ENCODE measurements around the gene CTXN1.
"Not testable (repeated sequence)": the region's sequence is repeated elsewhere in the genome, so short reads cannot be mapped to it uniquely, and the experiment has no call there.

The CTXN1 gene

GRCh38 chr19:7926021-7926726, at the start of gene CTXN1:
Gene CTXN1 (minus strand): TSS chr19:7926135. CDS start chr19:7925538, 597 bp downstream.
- peak; percentile 77 for DNase-seq

DNA sequence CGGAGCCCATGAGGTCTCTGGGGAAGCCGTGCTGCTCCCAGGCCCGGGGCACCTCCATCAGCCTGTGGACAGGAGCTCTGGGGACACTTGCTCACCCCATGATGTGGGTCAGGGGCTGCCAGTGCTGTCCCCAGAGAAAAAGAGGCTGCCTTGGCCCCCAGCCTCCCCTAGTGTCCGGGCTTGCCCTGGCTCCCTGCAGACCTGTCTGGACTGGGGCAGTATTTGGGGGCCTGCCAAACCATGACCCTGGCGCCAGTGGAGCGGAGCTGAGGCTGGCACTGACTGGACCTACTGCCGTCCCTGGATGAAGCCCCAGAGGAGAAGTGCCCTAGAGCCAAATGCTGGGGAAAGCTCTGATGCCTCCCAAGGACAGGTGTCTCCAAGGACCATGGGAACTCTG, 49.1 kb upstream of the CTXN1 start:
- no peak for DNase-seq

DNA sequence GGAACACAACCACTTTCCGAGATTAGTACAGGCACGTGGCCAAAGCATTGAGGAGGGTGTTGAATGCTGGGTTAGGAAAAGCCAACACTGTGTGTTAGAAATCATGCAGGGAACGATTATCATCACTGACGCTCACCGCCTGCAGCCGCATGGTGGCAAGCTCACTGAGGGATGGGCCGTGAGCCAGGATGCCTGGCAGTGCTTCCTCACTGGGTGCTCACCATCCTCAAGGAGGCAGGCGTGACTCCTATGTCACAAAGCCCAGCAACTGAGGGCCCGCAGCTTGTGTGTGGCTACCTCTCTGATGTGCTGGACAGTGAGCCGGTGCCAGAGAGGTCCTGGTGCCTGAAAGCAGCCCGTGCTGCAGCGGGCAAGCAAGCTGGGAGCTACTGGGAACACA, 47.9 kb upstream of the CTXN1 start:
- DNase-seq, result no peak

- DNase-seq, result no peak
Observed at GRCh38 chr19:7971553-7972520, 45.9 kb upstream of the CTXN1 start.

DNA sequence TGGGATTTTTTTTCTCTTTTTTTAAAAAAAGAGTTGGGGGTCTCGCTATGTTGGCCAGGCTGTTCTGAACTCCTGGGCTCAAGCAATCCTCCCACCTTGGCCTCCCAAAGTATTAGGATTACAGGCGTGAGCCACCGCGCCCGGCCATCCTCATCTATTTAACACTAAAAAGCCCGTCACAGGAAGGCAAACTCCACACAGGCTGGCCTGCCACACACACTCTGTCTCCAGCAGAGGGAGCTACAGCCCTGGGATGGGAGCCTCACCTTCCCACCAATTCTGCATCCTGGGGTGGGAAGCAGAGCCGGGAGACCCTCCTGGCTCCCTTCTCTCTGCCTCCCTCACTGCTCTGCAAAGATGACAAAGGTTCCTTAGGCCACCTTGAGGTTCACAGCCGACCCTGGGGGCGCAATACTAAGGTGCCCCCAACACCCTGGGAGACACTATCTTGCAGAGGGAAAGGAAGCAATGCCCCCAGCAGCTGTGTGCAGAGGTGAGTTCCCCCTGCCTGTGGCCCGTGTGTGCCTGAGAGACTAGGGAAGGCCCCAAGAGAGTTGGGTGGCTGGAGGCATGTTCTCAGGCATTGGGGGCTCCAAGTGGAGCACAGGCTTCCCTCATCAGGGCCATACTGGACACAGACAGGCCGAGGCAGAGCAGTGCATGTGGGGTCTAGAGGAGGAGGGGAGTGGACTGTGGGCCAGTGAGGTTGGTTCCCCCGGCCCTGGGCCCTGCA, 44.9 kb upstream of the CTXN1 start:
- no peak for DNase-seq

- DNase-seq, result no peak
Observed at GRCh38 chr19:7969555-7969939, 43.6 kb upstream of the CTXN1 start.

DNA sequence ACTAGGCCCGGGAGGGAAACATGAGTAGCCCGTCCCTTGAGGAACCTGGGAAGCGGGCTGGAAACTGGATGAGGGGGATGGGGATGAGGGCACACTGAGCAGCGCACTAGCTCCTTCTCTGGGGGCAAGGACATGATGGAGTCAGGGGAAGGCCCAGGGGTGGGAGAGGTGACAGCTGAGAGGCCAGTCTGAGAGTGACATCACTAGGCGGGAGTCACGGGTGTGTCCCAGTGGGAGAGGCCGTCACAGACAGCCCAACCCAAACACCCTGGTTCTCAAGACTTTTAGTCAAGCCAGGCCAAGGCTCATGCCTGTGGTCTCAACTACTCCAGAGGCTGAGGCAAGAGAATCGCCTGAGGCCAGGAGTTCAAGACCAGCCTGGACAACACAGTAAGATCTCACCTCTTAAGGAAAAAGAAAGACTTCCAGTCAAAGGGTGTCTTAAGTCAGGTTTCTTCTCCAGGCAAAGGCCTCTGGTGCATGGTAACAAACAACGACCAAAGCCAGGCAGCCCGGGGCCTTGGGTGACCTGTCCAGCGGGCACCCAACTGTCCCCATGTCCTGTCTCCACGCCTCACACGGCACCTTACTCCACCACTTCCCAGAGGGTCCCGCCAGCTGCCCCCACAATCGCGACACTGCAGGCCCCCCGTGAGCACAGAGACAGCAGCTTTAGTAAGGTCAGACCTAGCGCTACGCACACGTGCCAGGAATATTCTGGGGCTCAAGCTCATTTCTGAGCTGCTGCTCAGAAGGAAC, 43.0 kb upstream of the CTXN1 start:
- DNase-seq, result no peak

GRCh38 chr19:7968008-7968795, 42.3 kb upstream of the CTXN1 start:
- DNase-seq, result no peak

- no peak for DNase-seq
Observed at GRCh38 chr19:7965921-7966665, 40.2 kb upstream of the CTXN1 start.

- no peak for DNase-seq
Observed at GRCh38 chr19:7965259-7965841, 39.4 kb upstream of the CTXN1 start.

- no peak for DNase-seq
Observed at GRCh38 chr19:7963566-7963965, 37.6 kb upstream of the CTXN1 start.

- DNase-seq, result no peak
Observed at GRCh38 chr19:7962644-7963268, 36.8 kb upstream of the CTXN1 start.

DNA sequence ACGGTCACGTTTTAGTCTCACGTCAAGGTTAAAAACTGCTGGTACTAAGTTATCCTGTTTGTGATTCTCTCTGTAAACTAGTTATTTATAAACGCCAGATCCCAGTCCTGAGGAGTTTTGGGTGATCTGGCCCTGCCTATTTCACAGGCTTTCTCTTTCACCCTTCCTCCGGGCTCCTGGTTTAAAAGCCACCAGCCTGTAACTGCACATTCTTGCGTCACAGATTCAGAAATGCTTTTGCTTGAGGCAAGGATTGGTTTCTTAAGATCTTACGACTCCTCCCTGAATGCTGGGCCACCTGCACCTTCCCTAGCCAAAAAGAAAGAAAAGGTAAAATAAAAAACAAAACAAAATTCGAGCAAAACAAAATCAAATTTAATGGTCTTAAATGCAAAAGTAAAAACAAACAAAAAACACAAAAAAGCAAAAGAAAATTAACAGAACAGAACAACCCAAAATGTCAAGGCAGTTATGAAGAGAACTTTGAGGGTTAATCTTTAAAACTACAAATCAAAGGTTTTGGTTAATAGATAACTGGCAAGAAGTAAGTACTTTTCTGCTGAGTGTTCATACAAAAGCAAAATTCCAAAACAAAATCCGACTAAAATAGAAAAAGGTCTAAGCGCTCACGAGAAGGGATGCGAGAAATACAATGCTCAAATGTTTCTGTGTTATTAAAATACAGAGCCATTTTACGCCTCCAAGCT, 36.1 kb upstream of the CTXN1 start:
- DNase-seq, result no peak

DNA sequence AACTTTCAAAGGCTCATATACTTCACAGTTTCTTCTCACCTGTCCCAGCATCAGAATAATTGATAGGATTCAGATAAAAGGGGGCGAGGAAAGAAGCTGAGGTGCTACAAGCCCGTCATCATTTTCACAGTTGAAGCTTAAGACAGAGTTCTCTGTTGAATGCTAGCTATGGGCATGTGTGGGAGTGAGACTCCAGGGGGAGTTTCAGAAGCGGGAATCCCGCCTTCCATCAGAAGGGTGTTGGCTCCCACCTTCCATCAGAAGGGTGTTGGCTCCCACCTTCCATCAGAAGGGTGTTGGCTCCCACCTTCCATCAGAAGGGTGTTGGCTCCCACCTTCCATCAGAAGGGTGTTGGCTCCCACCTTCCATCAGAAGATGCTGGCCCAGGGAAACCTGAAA, 35.1 kb upstream of the CTXN1 start:
- DNase-seq, result not testable (repeated sequence)

- DNase-seq, result no peak
Observed at GRCh38 chr19:7959211-7959610, 33.3 kb upstream of the CTXN1 start.

DNA sequence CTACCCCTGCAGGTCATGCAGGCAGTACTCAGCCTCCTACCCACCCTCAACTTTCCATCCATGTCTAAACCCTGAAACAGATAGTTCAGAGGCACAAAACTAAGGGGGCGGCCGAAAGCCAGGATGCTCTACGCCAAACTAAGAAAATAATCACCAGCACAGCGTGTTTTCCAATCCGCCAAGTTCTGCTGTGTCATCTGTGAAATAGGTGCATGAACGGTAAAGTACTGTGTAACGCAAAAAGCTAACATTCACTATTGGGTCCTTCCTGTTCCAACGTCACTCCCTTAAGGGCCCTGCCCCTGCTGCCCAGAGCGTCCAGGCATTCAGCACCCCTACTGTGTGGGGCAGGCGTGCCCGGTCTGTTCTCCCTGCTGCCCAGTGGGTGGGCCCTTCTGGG, 29.8 kb upstream of the CTXN1 start:
- DNase-seq, result no peak

DNA sequence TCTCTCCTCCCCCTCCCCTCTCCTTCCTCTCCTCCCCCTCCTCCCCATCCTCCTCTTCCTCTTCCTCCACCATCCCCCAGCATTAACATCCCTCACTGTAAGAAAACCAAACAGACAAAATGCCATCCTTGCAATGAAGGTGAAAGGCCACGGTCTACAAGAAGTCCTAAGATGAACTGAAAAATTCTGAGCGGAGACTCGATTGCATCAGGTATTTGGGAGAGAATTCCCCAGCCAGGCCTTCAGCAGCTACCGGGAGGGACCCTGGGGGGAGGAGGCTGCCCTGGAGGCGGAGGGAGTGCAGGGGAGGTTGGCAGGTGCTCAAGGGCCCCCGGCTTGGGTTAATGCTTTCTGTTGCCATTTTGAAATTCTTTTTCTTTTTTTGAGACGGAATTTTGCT, 27.6 kb upstream of the CTXN1 start:
- no peak for DNase-seq

- no peak for DNase-seq
Observed at GRCh38 chr19:7953060-7953459, 27.1 kb upstream of the CTXN1 start.

- no peak for DNase-seq
Observed at GRCh38 chr19:7947939-7948338, 22.0 kb upstream of the CTXN1 start.

Measured in femur (tissue), 1 donor.